Sigmoid colon (tissue), 7 donors: ENCODE measurements around the gene TPK1. TPM values are rescaled to one million over a fixed set of nuclear protein-coding genes. Genes with fewer than 3 reads are reported as not detected.
"Not testable (repeated sequence)": the region's sequence is repeated elsewhere in the genome, so short reads cannot be mapped to it uniquely, and the experiment has no call there.

Experiments used
- DNase-seq: peaks from one replicate; pipeline ENCODE4 v3.0.0-alpha.2; 2019
- H3K27ac ChIP-seq, 4 donors: fragments of 200-600 bp; sonication (generic); one replicate each; pipeline ENCODE4 v1.5.1; 2016 to 2019; ENCODE audit warnings: mild to moderate bottlenecking in 1 of 4
- H3K27me3 ChIP-seq, 3 donors: fragments of 200-600 bp; sonication (generic); one replicate each; pipeline ENCODE4 v1.5.1; 2019; ENCODE audit warnings: mild to moderate bottlenecking in 1 of 3
- H3K36me3 ChIP-seq, 4 donors: fragments of 200-600 bp; sonication (generic); one replicate each; pipeline ENCODE4 v1.5.1; 2016 to 2019
- H3K4me1 ChIP-seq, 4 donors: fragments of 200-600 bp; sonication (generic); one replicate each; pipeline ENCODE4 v1.5.1; 2017 to 2019
- H3K4me3 ChIP-seq, 4 donors: fragments of 200-600 bp; sonication (generic); one replicate each; pipeline ENCODE4 v1.5.1; 2017 to 2019; ENCODE audit warnings: mild to moderate bottlenecking in 2 of 4, moderate library complexity in 1 of 4
- H3K9me3 ChIP-seq, 4 donors: fragments of 200-600 bp in 3 of 4; sonication (generic) in 3 of 4; one replicate each; pipeline versions ENCODE4 v1.5.1 to v1.6.1; 2013 to 2019
- EP300 ChIP-seq, 4 donors: sonication (generic); formaldehyde crosslinking; IDR thresholded peaks; one replicate each; pipeline ENCODE4 v1.6.1; 2017; ENCODE audit warnings: antibody characterized with exemption in 4 of 4
- POLR2A ChIP-seq, 2 donors: fragments of 450-650 bp; IDR thresholded peaks; one replicate each; pipeline ENCODE4 v1.6.1; 2016; ENCODE audit warnings: antibody characterized with exemption in 2 of 2, mild to moderate bottlenecking in 2 of 2, moderate library complexity in 2 of 2
- POLR2AphosphoS5 ChIP-seq, 4 donors: sonication (generic); formaldehyde crosslinking; IDR thresholded peaks; one replicate each; pipeline ENCODE4 v1.6.1; 2017; ENCODE audit warnings: antibody characterized with exemption in 4 of 4
- WGBS, 2 donors: extraction: QIAGEN DNeasy Blood & Tissue Kit; methylation state at CpG; one replicate each; pipeline ENCODE4 v1.1.7; 2013; 5-methylcytosine and 5-hydroxymethylcytosine counted together
- intact Hi-C: fragments of 100-400 bp; cut with DNase I; formaldehyde crosslinking; loops from one replicate; pipeline ENCODE4 v1.15.1; 2023
- polyA plus RNA-seq, 3 donors: library from polyadenylated mRNA; stranded (reverse); fragments of 200-250 nt; gene quantifications; one replicate each; pipeline ENCODE4 v1.2.3, GENCODE V29; 2013
- total RNA-seq, 4 donors: library from RNA; depleted of rRNA; stranded (reverse); fragments of >200 nt; gene quantifications; one replicate each; pipeline ENCODE4 v1.1.0, GENCODE V29; 2016
- TF ChIP-seq, protein P1 (sequence below), 4 experiments: fragments of 450-650 bp in 3 of 4; fragments of 200-600 bp in 1 of 4; IDR thresholded peaks; one replicate each; pipeline ENCODE4 v1.5.1; 2016 to 2019; ENCODE audit warnings: antibody characterized with exemption in 4 of 4, mild to moderate bottlenecking in 3 of 4, moderate library complexity in 2 of 4
- donor health status: healthy with polysubstance abuse.
- donor health status: Bipolar disorder and iron deficiency.
- donor health status: healthy.

TPK1 gene
- total and polyA plus RNA-seq, 7 donors, result 4.1 to 14.3 (median 7.2) TPM

GRCh38 chr7:144437370-144438191 is 398.3 kb downstream of the TPK1 start:
- Histone ChIP-seq H3K4me1 (no peaks in the 10 kb centered on the region), H3K4me3 (no peak overlapping the region), H3K27me3 (no peaks in the 10 kb centered on the region), H3K36me3 (no peaks in the 10 kb centered on the region), H3K27ac (no peak overlapping the region), H3K9me3 (no peaks in the 10 kb centered on the region)
- 84 to 90% methylated on average over 4 of the region's 4 CpGs for WGBS, 2 donors
- no peak for TF ChIP-seq EP300 (IDR thresholded peaks at IDR 0.05)
- TF ChIP-seq, protein P1, sequence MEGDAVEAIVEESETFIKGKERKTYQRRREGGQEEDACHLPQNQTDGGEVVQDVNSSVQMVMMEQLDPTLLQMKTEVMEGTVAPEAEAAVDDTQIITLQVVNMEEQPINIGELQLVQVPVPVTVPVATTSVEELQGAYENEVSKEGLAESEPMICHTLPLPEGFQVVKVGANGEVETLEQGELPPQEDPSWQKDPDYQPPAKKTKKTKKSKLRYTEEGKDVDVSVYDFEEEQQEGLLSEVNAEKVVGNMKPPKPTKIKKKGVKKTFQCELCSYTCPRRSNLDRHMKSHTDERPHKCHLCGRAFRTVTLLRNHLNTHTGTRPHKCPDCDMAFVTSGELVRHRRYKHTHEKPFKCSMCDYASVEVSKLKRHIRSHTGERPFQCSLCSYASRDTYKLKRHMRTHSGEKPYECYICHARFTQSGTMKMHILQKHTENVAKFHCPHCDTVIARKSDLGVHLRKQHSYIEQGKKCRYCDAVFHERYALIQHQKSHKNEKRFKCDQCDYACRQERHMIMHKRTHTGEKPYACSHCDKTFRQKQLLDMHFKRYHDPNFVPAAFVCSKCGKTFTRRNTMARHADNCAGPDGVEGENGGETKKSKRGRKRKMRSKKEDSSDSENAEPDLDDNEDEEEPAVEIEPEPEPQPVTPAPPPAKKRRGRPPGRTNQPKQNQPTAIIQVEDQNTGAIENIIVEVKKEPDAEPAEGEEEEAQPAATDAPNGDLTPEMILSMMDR (IDR thresholded peaks at IDR 0.05), result peak in 3 of 4 experiments; percentile 40 to 49 (median 43)
- intact Hi-C loops, result no loop called here
- DNase-seq, result no peak

DNA sequence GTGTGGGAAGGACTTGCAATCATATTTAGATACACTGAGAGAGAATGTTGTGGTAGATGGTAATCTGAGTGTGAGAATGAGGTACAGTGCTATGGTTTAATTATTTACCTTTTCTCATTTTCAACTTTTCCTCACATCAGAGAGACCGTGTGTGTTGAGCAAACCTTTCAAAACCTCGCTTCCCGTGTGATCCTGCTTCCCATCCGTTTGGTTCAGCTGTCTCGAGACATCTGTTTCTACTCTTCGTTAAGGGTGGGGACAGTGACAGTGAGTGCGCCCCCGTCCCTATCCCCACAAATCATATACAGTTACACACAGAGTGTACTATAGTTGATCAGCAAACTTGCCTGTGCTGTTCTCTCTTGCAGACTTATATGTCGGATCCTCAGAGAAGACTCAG is 399.4 kb downstream of the TPK1 start:
- Histone ChIP-seq H3K4me3 (no peak overlapping the region), H3K9me3 (no peaks in the 10 kb centered on the region), H3K4me1 (no peaks in the 10 kb centered on the region), H3K36me3 (no peaks in the 10 kb centered on the region), H3K27ac (no peak overlapping the region), H3K27me3 (no peaks in the 10 kb centered on the region)
- TF ChIP-seq, protein P1 (IDR thresholded peaks at IDR 0.05), result no peak
- no peak for TF ChIP-seq EP300 (IDR thresholded peaks at IDR 0.05)
- TF ChIP-seq POLR2A (IDR thresholded peaks at IDR 0.05), result no peak
- no peak for TF ChIP-seq POLR2AphosphoS5 (IDR thresholded peaks at IDR 0.05)
- DNase-seq, result no peak
- intact Hi-C loops, result no loop called here
- WGBS, 2 donors, result 26 to 74% methylated on average over 9 of the region's 9 CpGs

- Histone ChIP-seq H3K4me3 (no peak overlapping the region), H3K36me3 (no peaks in the 10 kb centered on the region), H3K4me1 (no peaks in the 10 kb centered on the region), H3K27me3 (no peaks in the 10 kb centered on the region), H3K27ac (no peak overlapping the region), H3K9me3 (peaks cover 0 to 14% (median 0%) of the 10 kb centered on the region in 4 donors)
- intact Hi-C loops, result no loop called here
- 88 to 91% methylated on average over 2 of the region's 2 CpGs for WGBS, 2 donors
- TF ChIP-seq POLR2AphosphoS5 (IDR thresholded peaks at IDR 0.05), result no peak
- no peak for TF ChIP-seq POLR2A (IDR thresholded peaks at IDR 0.05)
- no peak for TF ChIP-seq EP300 (IDR thresholded peaks at IDR 0.05)
- TF ChIP-seq, protein P1 (IDR thresholded peaks at IDR 0.05), result no peak
- no peak for DNase-seq
These were observed 407.4 kb downstream of the TPK1 start for GRCh38 chr7:144428431-144428830.

GRCh38 chr7:144427539-144427938 is 408.3 kb downstream of the TPK1 start:
- H3K4me3 ChIP-seq, H3K4me1 ChIP-seq, intact Hi-C loops, DNase-seq, H3K27me3 ChIP-seq, H3K36me3 ChIP-seq, H3K27ac ChIP-seq: not testable (repeated sequence)
- 54 to 64% methylated on average over 2 of the region's 2 CpGs for WGBS, 2 donors
- H3K9me3 ChIP-seq, result peaks cover 0 to 14% (median 0%) of the 10 kb centered on the region in 4 donors

GRCh38 chr7:144418931-144419330 is 416.9 kb downstream of the TPK1 start:
- H3K9me3 ChIP-seq, intact Hi-C loops, DNase-seq, H3K4me3 ChIP-seq, H3K36me3 ChIP-seq, H3K4me1 ChIP-seq, H3K27me3 ChIP-seq, H3K27ac ChIP-seq: not testable (repeated sequence)
- 18 to 66% methylated on average over 4 of the region's 4 CpGs for WGBS, 2 donors

- peaks cover 0 to 4% (median 0%) of the 10 kb centered on the region in 4 donors for H3K9me3 ChIP-seq
- intact Hi-C loops, result no loop called here
These were observed 419.5 kb downstream of the TPK1 start for GRCh38 chr7:144416341-144416740.

More at GRCh38 chr7:144416341-144416740, 419.5 kb downstream of the TPK1 start:
- Histone ChIP-seq H3K27me3 (no peaks in the 10 kb centered on the region), H3K4me3 (no peak overlapping the region), H3K27ac (no peak overlapping the region), H3K36me3 (no peaks in the 10 kb centered on the region), H3K4me1 (no peaks in the 10 kb centered on the region)
- no peak for DNase-seq
- TF ChIP-seq EP300 (IDR thresholded peaks at IDR 0.05) (no peak), POLR2A (IDR thresholded peaks at IDR 0.05) (no peak), POLR2AphosphoS5 (IDR thresholded peaks at IDR 0.05) (no peak)
- TF ChIP-seq, protein P1 (IDR thresholded peaks at IDR 0.05), result no peak
